HepG2 (cell line): Measurements from ENCODE around the gene WDR18. TPM values are rescaled to one million over a fixed set of nuclear protein-coding genes. Genes with fewer than 3 reads are reported as not detected.

Experiments used
- HDAC1 ChIP-seq: sonication (generic); formaldehyde crosslinking; IDR thresholded peaks from 2 replicates; pipeline ENCODE4 v1.5.1; 2020; ENCODE audit warnings: mild to moderate bottlenecking, missing genetic modification reagents
- HNRNPL ChIP-seq: fragments of 200-400 bp; formaldehyde crosslinking; IDR thresholded peaks from 2 replicates; pipeline ENCODE4 v1.6.1; 2017; ENCODE audit warnings: mild to moderate bottlenecking, low read depth, low read length
- PAXIP1 ChIP-seq: sonication (generic); formaldehyde crosslinking; conservative IDR thresholded peaks from 2 replicates; pipeline ENCODE4 v1.4.0; 2020; ENCODE audit warnings: mild to moderate bottlenecking, missing genetic modification reagents, moderate library complexity
- ZC3H13 ChIP-seq: sonication (generic); formaldehyde crosslinking; IDR thresholded peaks from 2 replicates; pipeline ENCODE4 v1.8.1; 2023; ENCODE audit warnings: mild to moderate bottlenecking, missing genetic modification reagents, moderate library complexity
- ZEB1 ChIP-seq: IDR thresholded peaks from 2 replicates; pipeline ENCODE4 v1.6.1; 2012; ENCODE audit warnings: mild to moderate bottlenecking, low read depth, inconsistent platforms; ENCODE audit not compliant: insufficient replicate concordance
- ZNF263 ChIP-seq: sonication (generic); formaldehyde crosslinking; IDR thresholded peaks from 2 replicates; pipeline ENCODE4 v1.4.0; 2020; ENCODE audit warnings: missing genetic modification reagents
- ZNF557 ChIP-seq: sonication (generic); formaldehyde crosslinking; IDR thresholded peaks from 2 replicates; pipeline ENCODE4 v1.4.0; 2020; ENCODE audit warnings: missing genetic modification reagents
- polyA plus RNA-seq, 8 experiments: library from polyadenylated mRNA; depleted of rRNA in 3 of 8; stranded (reverse) in 7 of 8; unstranded in 1 of 8; fragments of >200 nt; fragmentation: Illumina TruSeq in 4 of 8; extraction: Trizol in 4 of 8; gene quantifications; 2 replicates each; pipeline versions ENCODE4 v1.2.1 to v1.2.3, GENCODE V29; 2011 to 2016; ENCODE audit warnings: low read depth in 4 of 8, missing spikeins in 1 of 8, mixed read lengths in 1 of 8; ENCODE audit not compliant: insufficient read depth in 1 of 8
- total RNA-seq, 5 experiments: library from RNA; depleted of rRNA; stranded (reverse); fragments of >200 nt; fragmentation: Illumina TruSeq; extraction: Trizol; gene quantifications; 2 replicates each; pipeline ENCODE4 v1.2.3, GENCODE V29; 2016; ENCODE audit warnings: low read depth in 1 of 5
- TF ChIP-seq, protein P1 (sequence below), 2 experiments: sonication (generic) in 1 of 2; formaldehyde crosslinking in 1 of 2; IDR thresholded peaks; 2 replicates each; pipeline versions ENCODE4 v1.4.0 to v1.6.1; 2018 to 2020; ENCODE audit warnings: missing genetic modification reagents in 2 of 2, borderline replicate concordance in 1 of 2, low read depth in 1 of 2, mild to moderate bottlenecking in 1 of 2, missing biosample characterization in 1 of 2

Gene WDR18
- total and polyA plus RNA-seq, 2 of the 13 experiments (the other 11 are each of a cell fraction or from before 2014, with no cell fraction given), result 36.4 to 47.6 TPM

DNA sequence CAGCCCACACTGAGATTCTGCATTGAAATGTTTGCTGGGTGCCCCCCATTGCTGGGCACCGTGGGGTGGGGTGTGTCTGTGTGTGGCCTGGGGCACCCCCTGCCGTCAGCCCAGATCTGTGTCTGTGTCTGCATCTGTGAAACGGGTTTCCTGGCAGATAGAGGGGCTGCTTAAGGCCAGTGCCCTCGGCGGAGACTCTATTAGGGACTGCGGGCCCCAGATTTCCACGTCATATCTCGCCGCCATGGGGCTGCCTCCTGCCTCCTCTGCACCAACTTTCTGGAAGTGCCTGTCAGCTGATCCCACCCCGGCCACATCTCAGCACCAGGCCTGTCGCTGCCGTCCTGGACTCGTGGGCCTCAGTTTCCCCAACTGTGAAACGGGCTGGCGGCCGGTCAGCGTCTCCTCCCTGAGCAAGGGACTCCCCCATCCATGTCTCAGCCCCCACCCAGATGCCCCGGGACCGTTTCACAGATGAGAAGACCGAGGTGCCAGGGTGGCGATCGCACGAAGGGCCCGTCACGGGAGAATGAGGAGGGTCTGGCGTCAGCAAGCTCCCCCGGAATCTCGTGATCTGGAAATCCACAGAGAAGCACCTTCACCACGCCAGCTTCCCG is 36.9 kb upstream of the WDR18 start (continued):
- TF ChIP-seq PAXIP1 (CRISPR knock-in tag) (no peak), ZNF263 (CRISPR knock-in tag) (no peak), ZNF557 (no peak), HNRNPL (peak; percentile 56; the same call in 1 of the 2 replicates), ZC3H13 (CRISPR knock-in tag) (no peak), HDAC1 (CRISPR knock-in tag) (0 out of 2 replicates have a peak, but pooled peaks have one; percentile 26), ZEB1 (no peak)
- TF ChIP-seq, protein P1, sequence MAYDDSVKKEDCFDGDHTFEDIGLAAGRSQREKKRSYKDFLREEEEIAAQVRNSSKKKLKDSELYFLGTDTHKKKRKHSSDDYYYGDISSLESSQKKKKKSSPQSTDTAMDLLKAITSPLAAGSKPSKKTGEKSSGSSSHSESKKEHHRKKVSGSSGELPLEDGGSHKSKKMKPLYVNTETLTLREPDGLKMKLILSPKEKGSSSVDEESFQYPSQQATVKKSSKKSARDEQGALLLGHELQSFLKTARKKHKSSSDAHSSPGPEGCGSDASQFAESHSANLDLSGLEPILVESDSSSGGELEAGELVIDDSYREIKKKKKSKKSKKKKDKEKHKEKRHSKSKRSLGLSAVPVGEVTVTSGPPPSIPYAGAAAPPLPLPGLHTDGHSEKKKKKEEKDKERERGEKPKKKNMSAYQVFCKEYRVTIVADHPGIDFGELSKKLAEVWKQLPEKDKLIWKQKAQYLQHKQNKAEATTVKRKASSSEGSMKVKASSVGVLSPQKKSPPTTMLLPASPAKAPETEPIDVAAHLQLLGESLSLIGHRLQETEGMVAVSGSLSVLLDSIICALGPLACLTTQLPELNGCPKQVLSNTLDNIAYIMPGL (CRISPR knock-in tag; IDR thresholded peaks at IDR 0.05; ENCODE audit: borderline replicate concordance in 1 of 2, low read depth in 1 of 2), result no peak
- TF ChIP-seq, all 625 proteins: peak for 7
